GM19351 (cell line): ENCODE data around the gene SEMA3D.

Experiments used
- ATAC-seq: cut with Tn5 transposase; IDR thresholded peaks from one replicate; pipeline ENCODE4 v1.9.1; 2021; ENCODE audit warnings: mild to moderate bottlenecking, moderate library complexity; ENCODE audit not compliant: unreplicated experiment

SEMA3D gene

GRCh38 chr7:85081392-85081791 is 105.5 kb downstream of the SEMA3D start:
- no peak for ATAC-seq

GRCh38 chr7:85079434-85079833 is 107.4 kb downstream of the SEMA3D start:
- no peak for ATAC-seq

DNA sequence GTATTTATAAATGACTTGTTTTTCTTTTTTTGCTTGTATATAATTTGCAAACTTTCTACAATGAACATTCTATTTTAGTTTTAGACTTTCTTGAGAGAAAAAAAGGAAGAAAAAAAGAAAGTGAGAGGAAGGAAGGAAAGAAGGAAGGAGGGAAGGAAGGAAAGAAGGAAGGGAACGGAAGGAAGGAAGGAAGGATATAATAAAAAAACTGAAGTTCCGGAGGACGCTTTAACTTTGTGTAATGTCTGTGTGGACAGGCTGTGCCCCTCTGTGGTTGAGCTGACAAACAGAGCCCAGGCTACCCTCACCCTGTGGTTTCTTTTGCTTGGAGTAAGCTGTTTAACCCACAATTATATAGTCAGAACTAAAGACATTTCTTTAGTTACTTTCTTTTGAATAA is 108.7 kb downstream of the SEMA3D start:
- ATAC-seq: no peak

DNA sequence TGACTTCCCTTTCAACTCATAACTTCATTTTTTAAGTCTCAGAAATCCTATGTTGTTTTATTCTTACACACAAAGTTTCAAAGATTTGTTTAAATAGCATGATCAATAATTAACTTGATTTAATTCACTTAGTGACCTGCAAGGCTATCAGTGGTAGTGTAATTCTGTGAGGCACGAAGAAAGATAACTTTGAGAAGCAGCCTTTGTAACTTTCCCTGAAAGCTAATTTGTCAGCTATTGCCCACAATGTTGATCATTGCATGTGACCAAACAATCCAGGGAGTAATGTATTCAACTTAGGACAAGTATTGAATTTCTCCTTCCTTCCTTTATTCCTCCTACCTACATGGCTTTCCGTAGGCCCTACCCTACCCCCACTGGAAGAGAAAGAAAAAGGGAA is 111.0 kb downstream of the SEMA3D start:
- no peak for ATAC-seq

- ATAC-seq: no peak
Observed at GRCh38 chr7:85074992-85075391, 111.9 kb downstream of the SEMA3D start.

DNA sequence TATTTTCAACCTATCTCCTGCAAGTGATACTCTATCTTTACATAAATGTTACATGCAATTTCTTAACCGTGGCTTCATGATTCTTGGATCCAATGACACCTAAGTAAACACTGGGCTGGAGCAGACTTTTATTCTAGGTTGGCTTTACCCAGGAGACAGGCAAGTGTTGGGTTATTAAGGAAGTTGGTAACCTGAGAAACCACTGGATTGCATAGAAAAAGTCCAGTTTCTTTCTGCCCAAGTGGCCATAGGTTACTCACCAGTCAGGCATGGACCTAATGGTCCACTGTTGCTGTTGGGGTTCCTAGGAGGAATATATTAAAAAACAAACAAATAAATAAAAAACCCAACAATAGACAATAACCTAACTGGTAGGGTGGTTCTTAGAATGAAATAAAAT is 112.8 kb downstream of the SEMA3D start:
- no peak for ATAC-seq

DNA sequence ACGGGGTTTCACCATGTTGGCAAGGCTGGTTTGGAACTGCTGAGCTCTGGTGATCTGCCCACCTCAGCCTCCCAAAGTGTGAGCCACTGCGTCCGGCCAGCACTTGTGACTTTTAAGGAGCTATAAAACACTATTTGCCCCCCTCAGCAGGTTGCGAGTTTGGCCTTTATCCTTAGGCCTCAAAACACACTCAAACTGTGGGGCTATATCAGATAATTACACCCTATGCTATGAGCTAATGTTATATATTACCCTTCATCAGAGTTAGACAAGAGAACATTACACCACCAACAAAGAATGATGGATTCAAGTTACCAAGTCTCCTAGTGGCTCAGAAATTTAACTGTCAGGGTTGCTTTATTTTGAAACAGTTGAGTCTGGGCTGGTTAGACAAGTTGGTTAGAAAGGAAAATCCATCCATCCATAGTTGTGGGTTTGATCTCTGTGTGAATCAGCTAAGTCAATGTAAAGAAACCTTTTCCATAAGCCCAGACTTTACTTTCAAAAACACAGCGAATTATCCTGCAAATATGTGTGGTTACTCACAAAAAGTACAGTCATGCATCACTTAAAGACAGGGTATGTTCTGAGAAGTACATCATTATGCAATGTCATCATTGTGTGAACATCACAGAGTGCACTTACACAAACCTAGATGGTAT is 115.8 kb downstream of the SEMA3D start:
- ATAC-seq: no peak

GRCh38 chr7:85068799-85069198 is 118.1 kb downstream of the SEMA3D start:
- ATAC-seq: no peak

GRCh38 chr7:85067371-85067770 is 119.5 kb downstream of the SEMA3D start:
- ATAC-seq: no peak

GRCh38 chr7:85065888-85066485 is 120.9 kb downstream of the SEMA3D start:
- ATAC-seq: no peak

DNA sequence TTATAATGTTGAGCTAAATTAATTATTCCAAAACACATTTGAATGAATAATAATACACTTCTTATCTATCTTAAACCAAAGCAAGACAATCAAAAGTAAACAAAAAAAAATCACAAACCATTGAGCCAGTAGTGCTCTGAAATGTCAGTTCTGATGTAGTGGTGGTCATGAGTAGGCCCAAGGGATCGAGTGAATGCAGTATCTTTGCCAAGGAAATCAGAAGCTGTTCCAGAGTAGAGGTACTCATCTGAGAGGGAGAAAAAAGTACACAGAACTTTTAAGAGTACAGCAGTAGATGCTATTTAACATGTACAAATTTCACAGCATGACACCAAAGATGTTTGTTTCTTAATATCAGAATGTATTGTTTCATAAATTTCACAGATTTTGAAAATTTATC is 121.5 kb downstream of the SEMA3D start:
- ATAC-seq: no peak

DNA sequence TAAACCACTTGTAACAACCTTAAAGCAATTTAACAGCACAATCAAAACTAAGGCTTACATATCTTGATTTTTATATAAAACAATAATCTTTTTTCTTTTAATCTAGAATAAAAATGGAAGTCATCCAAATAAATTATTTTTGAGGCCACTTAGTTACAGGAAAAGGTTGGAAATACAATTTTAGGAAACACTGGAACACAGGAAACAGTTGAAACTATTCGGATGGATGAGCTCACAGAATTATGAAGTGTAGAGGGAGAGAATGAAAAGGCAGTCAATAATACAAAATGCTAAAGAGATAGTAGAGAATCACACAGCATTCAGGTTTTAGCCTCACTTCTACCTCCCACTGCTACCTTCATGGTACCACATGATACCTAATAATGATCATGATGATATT is 124.2 kb downstream of the SEMA3D start:
- ATAC-seq: no peak

DNA sequence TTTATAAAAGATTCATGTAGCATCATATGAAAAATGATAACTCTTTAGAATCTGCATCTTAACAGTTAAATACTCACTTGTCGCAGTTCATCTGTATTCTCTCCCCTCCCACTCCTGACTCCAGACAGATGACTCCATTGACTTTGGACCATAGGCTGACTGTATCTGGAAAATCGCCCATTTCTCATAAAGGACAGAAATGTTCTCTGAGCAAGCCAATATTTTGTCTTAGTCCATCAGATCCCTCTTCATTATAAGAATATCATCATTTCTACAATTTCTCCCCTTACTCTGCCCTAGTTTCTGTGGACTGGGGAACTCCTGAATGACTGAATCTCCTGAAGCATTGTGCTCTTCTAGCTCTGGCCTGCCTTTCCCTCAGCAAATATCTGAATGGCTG is 125.4 kb downstream of the SEMA3D start:
- no peak for ATAC-seq

DNA sequence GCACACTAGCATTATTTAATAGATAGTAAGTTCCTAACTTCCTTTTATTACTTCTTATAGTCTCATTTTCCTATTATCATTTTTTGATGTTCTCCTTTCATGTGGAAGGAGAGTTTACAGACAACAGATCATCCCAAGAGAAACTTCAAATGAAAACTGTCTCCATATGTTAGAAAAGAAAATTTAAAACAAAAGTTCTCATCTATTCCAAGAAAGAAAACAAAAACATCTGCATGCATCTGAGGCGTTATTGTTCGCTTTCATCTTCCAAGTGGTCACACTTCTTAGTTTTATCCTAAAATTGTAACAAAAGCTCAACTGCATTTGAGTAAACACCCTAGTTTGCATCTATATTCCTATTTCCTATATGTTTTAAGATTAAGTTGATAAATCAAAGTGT is 126.2 kb downstream of the SEMA3D start:
- no peak for ATAC-seq

DNA sequence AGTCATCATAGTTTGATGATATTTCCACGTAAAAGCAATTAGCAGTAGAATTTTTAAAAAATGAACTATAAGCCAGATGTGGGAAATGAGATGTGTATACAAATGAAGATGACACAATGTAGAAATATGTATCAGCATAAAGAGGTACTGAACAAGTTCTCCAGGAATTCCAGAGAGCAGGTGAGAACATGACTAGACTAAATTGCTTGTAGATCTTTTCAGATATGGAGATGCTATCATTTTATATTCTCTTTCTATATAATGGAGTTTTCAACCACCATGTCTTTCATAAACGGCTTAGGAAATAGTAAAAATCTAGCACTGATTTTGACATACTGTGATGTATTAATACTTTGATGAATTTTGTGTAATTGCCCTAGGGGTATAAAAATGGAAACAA is 130.9 kb downstream of the SEMA3D start:
- ATAC-seq: no peak

- no peak for ATAC-seq
Observed at GRCh38 chr7:85055196-85055595, 131.7 kb downstream of the SEMA3D start.

DNA sequence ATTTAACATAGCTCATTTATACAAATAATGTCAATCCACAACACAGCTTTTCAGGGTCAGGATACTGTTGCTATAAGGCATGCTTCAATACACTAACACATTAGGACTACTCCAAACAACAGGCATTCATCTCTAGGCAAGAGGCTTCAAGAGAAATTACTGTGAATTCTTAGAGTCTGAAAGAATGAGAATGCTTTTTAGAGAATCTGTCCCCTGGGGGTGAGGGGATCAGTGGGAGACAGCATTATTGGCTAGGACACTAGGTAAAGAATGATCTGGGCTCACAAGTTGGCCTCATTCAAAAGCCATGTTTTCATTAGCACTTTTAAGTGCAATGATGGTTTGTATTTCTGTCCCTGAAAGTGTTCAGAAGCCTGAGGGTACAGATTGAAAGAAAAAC is 132.6 kb downstream of the SEMA3D start:
- no peak for ATAC-seq

DNA sequence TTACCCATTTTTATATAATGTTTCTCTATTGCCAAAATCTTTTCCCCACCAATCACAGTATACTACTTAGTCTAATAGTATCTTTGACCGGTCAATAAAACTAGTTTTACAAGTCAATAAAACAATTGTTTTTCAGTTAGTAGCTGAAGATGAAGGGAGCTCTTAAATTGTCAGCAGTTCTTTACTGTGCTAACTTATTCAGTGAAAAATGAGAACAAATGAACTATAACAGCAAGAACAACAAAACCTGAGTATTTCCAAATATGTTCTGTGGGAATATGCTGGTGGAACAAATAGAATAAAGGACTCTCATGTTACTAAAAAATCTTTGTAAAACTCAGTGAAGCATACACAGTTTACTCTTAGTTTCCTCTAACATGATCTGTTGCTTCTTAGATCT is 134.0 kb downstream of the SEMA3D start:
- ATAC-seq: no peak

DNA sequence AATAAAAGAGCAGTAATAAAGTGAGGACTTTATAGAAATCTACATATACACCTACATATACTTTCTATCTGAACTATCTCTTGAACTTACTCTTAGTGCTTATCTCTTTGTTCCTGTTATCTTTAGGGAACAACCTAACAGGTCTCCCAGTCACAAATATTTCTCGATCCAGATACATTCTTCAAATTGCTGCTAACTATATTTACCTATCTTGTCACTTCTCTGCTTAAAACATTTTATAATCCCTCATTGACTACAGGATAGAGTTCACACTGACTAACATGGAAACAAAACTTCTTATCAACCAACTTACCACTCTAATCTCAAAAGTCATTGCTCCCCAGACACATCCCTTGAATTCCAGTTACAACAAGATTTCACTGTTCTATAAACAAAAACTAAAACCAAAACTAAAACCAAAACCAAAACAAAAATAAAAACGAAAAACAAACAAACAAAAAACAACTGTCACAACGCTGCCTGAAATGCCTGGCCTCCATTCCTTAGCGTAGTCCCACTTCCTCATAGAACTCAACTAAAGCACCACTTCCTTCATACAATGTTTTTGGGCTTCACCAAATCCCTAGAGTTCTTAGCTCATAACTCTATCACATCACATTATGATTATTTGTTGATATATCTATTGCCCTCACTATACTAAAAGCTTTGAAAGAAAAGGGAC is 134.7 kb downstream of the SEMA3D start:
- ATAC-seq: no peak

DNA sequence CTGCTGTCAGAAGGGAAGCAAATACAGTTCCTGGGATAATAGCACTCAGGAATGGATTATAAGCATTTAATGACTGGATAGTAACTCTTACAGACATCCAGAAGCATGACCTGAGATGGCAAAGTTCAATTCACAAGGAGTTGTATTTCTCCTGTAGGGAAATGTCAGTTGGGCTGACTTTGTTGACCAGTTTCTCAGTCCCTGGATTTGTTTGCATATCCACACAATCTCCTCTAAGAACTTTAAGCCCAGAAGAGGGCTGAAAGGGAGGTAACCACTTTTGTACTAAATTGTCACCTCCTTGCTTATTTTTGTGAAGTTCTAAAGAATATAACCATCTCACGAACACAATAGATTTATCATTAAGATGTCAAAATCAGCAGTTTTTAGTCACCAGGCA is 140.3 kb downstream of the SEMA3D start:
- no peak for ATAC-seq

GRCh38 chr7:85041605-85042216 is 145.1 kb downstream of the SEMA3D start:
- ATAC-seq: peak; percentile 49
